ENCODE data around the gene HID1. TPM values are rescaled to one million over a fixed set of nuclear protein-coding genes. Genes with fewer than 3 reads are reported as not detected.
"Not testable (repeated sequence)": the region's sequence is repeated elsewhere in the genome, so short reads cannot be mapped to it uniquely, and the experiment has no call there.

HID1 gene
- total RNA-seq, 4 donors from 2014 or later: 2.2 to 4.3 (median 2.9) TPM

- DNase-seq: no peak
- TF ChIP-seq CTCF (IDR thresholded peaks at IDR 0.05 in 4 of 5, conservative IDR thresholded peaks at IDR 0.05 in 1 of 5): no peak
- TF ChIP-seq POLR2A (IDR thresholded peaks at IDR 0.05): no peak
- no peaks in the 10 kb centered on the region for H3K36me3 ChIP-seq
- H3K27me3 ChIP-seq: peaks cover 3 to 20% (median 9%) of the 10 kb centered on the region in 3 donors
- no peaks in the 10 kb centered on the region for H3K9me3 ChIP-seq
- no peak overlapping the region for H3K4me3 ChIP-seq
- ATAC-seq: no peak
- intact Hi-C loops (cut with DNase I; ENCODE audit: low total_unique reads): loop anchor here (2.0 kb wide), 1 partner anchor 47 kb away; no protein-coding TSS in a partner anchor
- no peak overlapping the region for H3K27ac ChIP-seq
- peaks cover 22 to 28% of the 10 kb centered on the region in 2 donors for H3K4me1 ChIP-seq
- in situ Hi-C loops (cut with MboI; ENCODE audit: low sequenced_read_pairs in 4 of 4): no loop called here
Measured at GRCh38 chr17:74986206-74986576, 13.6 kb upstream of the HID1 start.

GRCh38 chr17:74982663-74983313, 10.2 kb upstream of the HID1 start:
- intact Hi-C loops (cut with DNase I; ENCODE audit: low total_unique reads); in situ Hi-C loops (cut with MboI; ENCODE audit: low sequenced_read_pairs in 4 of 4); H3K9me3 ChIP-seq; H3K36me3 ChIP-seq; DNase-seq; ATAC-seq: not testable (repeated sequence)
- Histone ChIP-seq H3K27me3 (peaks cover 3 to 24% (median 9%) of the 10 kb centered on the region in 3 donors), H3K4me3 (peak overlapping the region; percentile 59 to 65 (median 62)), H3K4me1 (peaks cover 12 to 18% of the 10 kb centered on the region in 2 donors), H3K27ac (peak overlapping the region; percentile 66 to 79 (median 77))

- no peak for DNase-seq
- peak; percentile 62 to 67 for ATAC-seq
- Histone ChIP-seq H3K4me3 (peak overlapping the region; percentile 59 to 65 (median 62)), H3K27ac (peak overlapping the region; percentile 66 to 79 (median 77)), H3K9me3 (no peaks in the 10 kb centered on the region), H3K27me3 (peaks cover 3 to 24% (median 9%) of the 10 kb centered on the region in 3 donors), H3K4me1 (peaks cover 11 to 17% of the 10 kb centered on the region in 2 donors), H3K36me3 (no peaks in the 10 kb centered on the region)
- intact Hi-C loops (cut with DNase I; ENCODE audit: low total_unique reads) (no loop called here), in situ Hi-C loops (cut with MboI; ENCODE audit: low sequenced_read_pairs in 4 of 4) (no loop called here)
- TF ChIP-seq POLR2A (IDR thresholded peaks at IDR 0.05): peak; percentile 38 to 52
- no peak for TF ChIP-seq CTCF (IDR thresholded peaks at IDR 0.05 in 4 of 5, conservative IDR thresholded peaks at IDR 0.05 in 1 of 5)
Measured at GRCh38 chr17:74981979-74982662, 9.6 kb upstream of the HID1 start.

GRCh38 chr17:74981318-74981978, 8.9 kb upstream of the HID1 start:
- Histone ChIP-seq H3K36me3 (no peaks in the 10 kb centered on the region), H3K27ac (peak overlapping the region; percentile 66 to 79 (median 77)), H3K4me3 (peak overlapping the region; percentile 59 to 65 (median 62)), H3K9me3 (no peaks in the 10 kb centered on the region), H3K27me3 (peaks cover 3 to 24% (median 9%) of the 10 kb centered on the region in 3 donors), H3K4me1 (peaks cover 6 to 13% of the 10 kb centered on the region in 2 donors)
- TF ChIP-seq POLR2A (IDR thresholded peaks at IDR 0.05): no peak
- no peak for TF ChIP-seq CTCF (IDR thresholded peaks at IDR 0.05 in 4 of 5, conservative IDR thresholded peaks at IDR 0.05 in 1 of 5)
- in situ Hi-C loops (cut with MboI; ENCODE audit: low sequenced_read_pairs in 4 of 4): no loop called here
- DNase-seq (no peak), ATAC-seq (peak in 1 of 2 donors; percentile 19)
- intact Hi-C loops (cut with DNase I; ENCODE audit: low total_unique reads): no loop called here
